Type B pancreatic cell (in vitro differentiated cells): ENCODE measurements around the gene KCNN3. TPM values are rescaled to one million over a fixed set of nuclear protein-coding genes. Genes with fewer than 3 reads are reported as not detected.

ENCODE experiments used
- DNase-seq: peaks from one replicate; pipeline ENCODE4 v3.0.0; 2021; ENCODE audit warnings: mixed read lengths; ENCODE audit not compliant: unreplicated experiment; ENCODE audit errors: extremely low spot score
- H3K27ac Mint-ChIP-seq: 2 replicates; pipeline ENCODE4 v1.8.0; 2021; ENCODE audit warnings: mild to moderate bottlenecking, mixed read lengths
- H3K27me3 Mint-ChIP-seq: 2 replicates; pipeline ENCODE4 v1.8.0; 2021; ENCODE audit warnings: mixed read lengths
- H3K36me3 Mint-ChIP-seq: 2 replicates; pipeline ENCODE4 v1.8.0; 2021; ENCODE audit warnings: mixed read lengths
- H3K4me1 Mint-ChIP-seq: one replicate; pipeline ENCODE4 v1.8.0; 2021; ENCODE audit warnings: mixed read lengths; ENCODE audit not compliant: unreplicated experiment
- H3K4me3 Mint-ChIP-seq: 2 replicates; pipeline ENCODE4 v1.8.0; 2021; ENCODE audit warnings: mild to moderate bottlenecking, mixed read lengths
- H3K9me3 Mint-ChIP-seq: 2 replicates; pipeline ENCODE4 v1.8.0; 2021; ENCODE audit warnings: mixed read lengths
- total RNA-seq: library from RNA; stranded (reverse); gene quantifications from 2 replicates; pipeline ENCODE4 v1.2.1, GENCODE V29; 2021; ENCODE audit warnings: low replicate concordance
- TF ChIP-seq, protein P1 (sequence below): fragments of 200-600 bp; sonication (generic); conservative IDR thresholded peaks from 2 replicates; pipeline ENCODE4 v1.5.0; 2021; ENCODE audit warnings: antibody characterized with exemption, mild to moderate bottlenecking

The KCNN3 gene
- total RNA-seq, 1 donor from 2014 or later: 3.8 TPM

GRCh38 chr1:154769193-154769895 lies 100.7 kb downstream of the KCNN3 start:
- H3K36me3 Mint-ChIP-seq: no peaks in the 10 kb centered on the region
- H3K9me3 Mint-ChIP-seq: no peaks in the 10 kb centered on the region
- H3K4me1 Mint-ChIP-seq: peaks cover 8% of the 10 kb centered on the region
- no peak overlapping the region for H3K27ac Mint-ChIP-seq
- H3K27me3 Mint-ChIP-seq: peaks cover 20% of the 10 kb centered on the region
- TF ChIP-seq, protein P1, sequence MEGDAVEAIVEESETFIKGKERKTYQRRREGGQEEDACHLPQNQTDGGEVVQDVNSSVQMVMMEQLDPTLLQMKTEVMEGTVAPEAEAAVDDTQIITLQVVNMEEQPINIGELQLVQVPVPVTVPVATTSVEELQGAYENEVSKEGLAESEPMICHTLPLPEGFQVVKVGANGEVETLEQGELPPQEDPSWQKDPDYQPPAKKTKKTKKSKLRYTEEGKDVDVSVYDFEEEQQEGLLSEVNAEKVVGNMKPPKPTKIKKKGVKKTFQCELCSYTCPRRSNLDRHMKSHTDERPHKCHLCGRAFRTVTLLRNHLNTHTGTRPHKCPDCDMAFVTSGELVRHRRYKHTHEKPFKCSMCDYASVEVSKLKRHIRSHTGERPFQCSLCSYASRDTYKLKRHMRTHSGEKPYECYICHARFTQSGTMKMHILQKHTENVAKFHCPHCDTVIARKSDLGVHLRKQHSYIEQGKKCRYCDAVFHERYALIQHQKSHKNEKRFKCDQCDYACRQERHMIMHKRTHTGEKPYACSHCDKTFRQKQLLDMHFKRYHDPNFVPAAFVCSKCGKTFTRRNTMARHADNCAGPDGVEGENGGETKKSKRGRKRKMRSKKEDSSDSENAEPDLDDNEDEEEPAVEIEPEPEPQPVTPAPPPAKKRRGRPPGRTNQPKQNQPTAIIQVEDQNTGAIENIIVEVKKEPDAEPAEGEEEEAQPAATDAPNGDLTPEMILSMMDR: no peak
- no peak for DNase-seq
- no peak overlapping the region for H3K4me3 Mint-ChIP-seq

- Mint-ChIP-seq H3K36me3 (no peaks in the 10 kb centered on the region), H3K9me3 (no peaks in the 10 kb centered on the region), H3K4me1 (peaks cover 5% of the 10 kb centered on the region), H3K27ac (no peak overlapping the region), H3K27me3 (peaks cover 25% of the 10 kb centered on the region), H3K4me3 (no peak overlapping the region)
- no peak for DNase-seq
- TF ChIP-seq, protein P1: no peak
These were observed 101.5 kb downstream of the KCNN3 start for GRCh38 chr1:154768456-154769125.

DNA sequence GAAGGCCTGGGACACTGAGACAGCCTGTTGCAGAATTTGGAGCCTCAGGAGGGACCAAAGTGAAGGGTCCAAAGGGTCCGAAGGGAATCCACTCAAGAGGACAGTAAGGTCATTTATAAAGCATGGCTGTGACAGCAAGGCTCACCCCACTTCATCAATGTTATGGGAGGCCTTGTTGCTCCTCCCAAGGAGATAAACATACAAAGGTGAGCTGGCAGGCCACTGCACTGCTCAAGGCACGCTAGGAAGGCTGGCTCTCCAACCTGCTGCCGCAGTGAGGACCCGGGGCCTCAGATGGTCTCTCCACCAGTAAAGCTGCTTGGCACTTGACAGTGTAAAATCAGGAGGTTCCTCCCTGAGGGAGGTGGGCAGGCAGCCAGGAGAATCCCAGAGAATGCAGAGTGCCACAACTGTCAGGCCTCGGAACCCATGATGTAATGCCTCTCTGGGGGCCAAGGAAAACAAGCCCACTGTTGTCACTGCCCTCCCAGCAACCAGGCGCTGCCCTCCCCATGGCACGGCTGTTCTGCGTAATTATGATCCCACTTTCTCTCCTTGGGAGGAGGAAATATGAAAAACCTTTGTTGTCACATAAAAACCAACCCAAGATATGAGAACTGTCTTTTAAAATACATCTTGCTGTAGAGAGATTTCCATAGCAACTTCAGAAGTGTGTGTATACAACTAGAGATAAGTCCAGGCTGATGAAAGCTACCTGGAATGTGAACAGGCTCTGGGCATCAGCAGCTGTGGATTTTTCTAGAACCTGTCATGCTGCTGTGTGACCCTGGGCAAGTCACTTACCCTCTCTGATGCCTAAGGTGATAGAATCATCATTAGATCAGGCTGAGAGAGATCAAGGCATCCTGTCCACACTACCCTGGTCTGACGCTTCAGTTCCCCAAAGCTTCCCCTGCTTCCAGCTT lies 102.5 kb downstream of the KCNN3 start:
- no peak overlapping the region for H3K27ac Mint-ChIP-seq

DNA sequence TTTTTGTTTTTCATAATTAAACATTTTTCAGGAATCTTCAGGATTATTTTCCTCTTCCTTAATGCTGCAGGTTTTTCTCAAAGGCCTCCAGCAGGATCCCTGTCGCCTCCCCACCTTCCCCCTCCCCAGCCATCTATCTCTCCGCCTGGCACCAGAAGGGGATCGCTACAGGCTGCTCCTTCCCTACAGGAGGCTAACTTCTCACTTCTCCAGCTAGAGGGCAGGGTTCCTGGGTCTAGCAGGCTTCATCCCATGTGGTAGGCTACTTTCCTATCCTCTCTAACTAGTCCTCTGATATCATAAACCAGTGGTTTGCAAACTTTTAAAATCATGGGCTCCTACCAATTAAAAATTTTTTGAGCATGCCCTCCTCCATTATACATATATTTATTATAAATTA lies 104.1 kb downstream of the KCNN3 start:
- no peak overlapping the region for H3K4me3 Mint-ChIP-seq
- no peak for DNase-seq

More for the DNA sequence above, 102.5 kb downstream of the KCNN3 start:
- DNase-seq: no peak
- no peaks in the 10 kb centered on the region for H3K4me1 Mint-ChIP-seq
- peaks cover 30% of the 10 kb centered on the region for H3K27me3 Mint-ChIP-seq
- no peaks in the 10 kb centered on the region for H3K36me3 Mint-ChIP-seq
- H3K4me3 Mint-ChIP-seq: no peak overlapping the region
- TF ChIP-seq, protein P1: no peak
- no peaks in the 10 kb centered on the region for H3K9me3 Mint-ChIP-seq

DNA sequence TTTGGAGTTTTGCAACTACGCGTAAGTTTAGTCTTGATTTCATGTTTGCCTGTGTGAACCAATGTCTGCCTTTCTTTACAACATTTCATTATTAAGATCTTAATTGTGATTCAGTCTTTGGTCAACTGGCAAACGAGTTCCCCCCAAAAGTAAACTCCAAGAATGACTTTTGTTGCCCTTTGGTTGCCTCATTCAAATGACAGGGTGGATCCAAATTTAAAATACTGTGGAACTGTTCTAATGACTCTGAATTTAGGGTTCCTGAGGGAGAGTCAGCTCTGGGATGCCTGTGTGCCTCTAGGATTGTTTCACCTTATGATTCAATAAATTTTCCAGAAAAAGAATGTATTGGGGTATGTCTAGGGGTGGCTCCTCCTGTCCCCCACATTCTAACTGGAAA lies 105.3 kb downstream of the KCNN3 start:
- no peaks in the 10 kb centered on the region for H3K9me3 Mint-ChIP-seq
- no peak overlapping the region for H3K4me3 Mint-ChIP-seq
- DNase-seq: no peak
- H3K36me3 Mint-ChIP-seq: no peaks in the 10 kb centered on the region
- peaks cover 51% of the 10 kb centered on the region for H3K27me3 Mint-ChIP-seq
- H3K27ac Mint-ChIP-seq: no peak overlapping the region
- TF ChIP-seq, protein P1: no peak
- no peaks in the 10 kb centered on the region for H3K4me1 Mint-ChIP-seq

More for the DNA sequence above, 104.1 kb downstream of the KCNN3 start:
- no peak overlapping the region for H3K27ac Mint-ChIP-seq
- no peaks in the 10 kb centered on the region for H3K9me3 Mint-ChIP-seq
- H3K4me1 Mint-ChIP-seq: no peaks in the 10 kb centered on the region
- TF ChIP-seq, protein P1: peak; percentile 59
- H3K27me3 Mint-ChIP-seq: peaks cover 46% of the 10 kb centered on the region
- no peaks in the 10 kb centered on the region for H3K36me3 Mint-ChIP-seq
